K562 (cell line): ENCODE data around the gene CTCF. TPM values are rescaled to one million over a fixed set of nuclear protein-coding genes. Genes with fewer than 3 reads are reported as not detected.
A peak's percentile ranks its signal among the peaks of the same experiment; 100 is the strongest.

Experiments
- CREB1 ChIP-seq, 2 experiments: sonication (generic) in 1 of 2; formaldehyde crosslinking in 1 of 2; IDR thresholded peaks; 2 replicates each; pipeline versions ENCODE4 v1.6.1 to v1.8.0; 2012 to 2022; ENCODE audit warnings: inconsistent platforms in 1 of 2, mild to moderate bottlenecking in 1 of 2, missing genetic modification reagents in 1 of 2, moderate library complexity in 1 of 2
- CREM ChIP-seq: IDR thresholded peaks from 2 replicates; pipeline ENCODE4 v1.6.1; 2014; ENCODE audit warnings: antibody characterized with exemption, low read depth
- ELF4 ChIP-seq: fragments of 450-650 bp; formaldehyde crosslinking; IDR thresholded peaks from 2 replicates; pipeline ENCODE4 v1.4.0; 2022; ENCODE audit warnings: missing genetic modification characterization
- ETS2 ChIP-seq: IDR thresholded peaks from 2 replicates; pipeline ENCODE4 v1.6.1; 2016; ENCODE audit warnings: borderline replicate concordance, missing genetic modification characterization, mild to moderate bottlenecking, moderate library complexity, missing compliant biosample characterization; ENCODE audit not compliant: poor library complexity, severe bottlenecking
- HDAC1 ChIP-seq, 2 experiments: fragments of 450-650 bp; IDR thresholded peaks; 2 replicates each; pipeline ENCODE4 v1.6.1; 2016 to 2017; ENCODE audit warnings: inconsistent platforms in 1 of 2, mild to moderate bottlenecking in 1 of 2, moderate library complexity in 1 of 2
- HDAC2 ChIP-seq: fragments of 450-650 bp; IDR thresholded peaks from 2 replicates; pipeline ENCODE4 v1.6.1; 2016; ENCODE audit warnings: mild to moderate bottlenecking
- LCOR ChIP-seq: sonication (generic); formaldehyde crosslinking; IDR thresholded peaks from 2 replicates; pipeline ENCODE4 v1.8.0; 2022; ENCODE audit warnings: mild to moderate bottlenecking, missing genetic modification reagents
- MAFG ChIP-seq: fragments of 450-650 bp; conservative IDR thresholded peaks from 2 replicates; pipeline ENCODE4 v1.6.1; 2016; ENCODE audit warnings: missing genetic modification characterization, missing compliant biosample characterization
- NKRF ChIP-seq: fragments of 450-650 bp; IDR thresholded peaks from 2 replicates; pipeline ENCODE4 v1.6.1; 2016; ENCODE audit warnings: borderline replicate concordance
- RCOR1 ChIP-seq, 2 experiments: IDR thresholded peaks; 2 replicates each; pipeline ENCODE4 v1.6.1; 2012; ENCODE audit warnings: low read depth in 2 of 2, low read length in 2 of 2, borderline replicate concordance in 1 of 2, improper control_type of control experiment in 1 of 2
- SETDB1 ChIP-seq: IDR thresholded peaks from one replicate; pipeline ENCODE4 v1.6.1; 2012; ENCODE audit warnings: low read length, control low read depth, inconsistent platforms
- TBL1XR1 ChIP-seq, 2 experiments: IDR thresholded peaks; 2 replicates each; pipeline ENCODE4 v1.6.1; 2012; ENCODE audit warnings: improper control_type of control experiment in 2 of 2, low read length in 2 of 2, mild to moderate bottlenecking in 1 of 2
- TFAP4 ChIP-seq: sonication (generic); formaldehyde crosslinking; IDR thresholded peaks from 2 replicates; pipeline ENCODE4 v1.8.0; 2022; ENCODE audit warnings: missing genetic modification reagents, mild to moderate bottlenecking, moderate library complexity, borderline replicate concordance
- VEZF1 ChIP-seq: fragments of 200-800 bp; sonication (Bioruptor generic); IDR thresholded peaks from 2 replicates; pipeline ENCODE4 v1.6.1; 2017; ENCODE audit warnings: missing genetic modification characterization, missing compliant biosample characterization
- ZNF274 ChIP-seq: IDR thresholded peaks from 2 replicates; pipeline ENCODE4 v1.6.1; 2011; ENCODE audit warnings: low read depth, mild to moderate bottlenecking, low read length, moderate library complexity, borderline replicate concordance
- ZNF778 ChIP-seq: fragments of 450-650 bp; formaldehyde crosslinking; IDR thresholded peaks from 2 replicates; pipeline ENCODE4 v1.4.0; 2020; ENCODE audit warnings: mild to moderate bottlenecking, moderate library complexity
- polyA plus RNA-seq, 8 experiments: library from polyadenylated mRNA; depleted of rRNA in 4 of 8; stranded (reverse) in 5 of 8; unstranded in 3 of 8; fragments of >200 nt; fragmentation: Nextera tagmentation in 2 of 8; fragmentation: Illumina TruSeq in 1 of 8; extraction: Ambion mirVana in 2 of 8; extraction: Trizol in 1 of 8; gene quantifications; 2 replicates each; pipeline versions ENCODE4 v1.2.1 to v1.2.3, GENCODE V29; 2011 to 2014; ENCODE audit warnings: inconsistent platforms in 1 of 8, missing spikeins in 1 of 8
- total RNA-seq, 7 experiments: library from RNA; depleted of rRNA in 6 of 7; stranded (reverse); fragments of >200 nt in 6 of 7; fragmentation: Illumina TruSeq in 2 of 7; extraction: Trizol in 2 of 7; gene quantifications; 2 replicates each; pipeline versions ENCODE4 v1.2.1 to v1.2.3, GENCODE V29; 2011 to 2021; ENCODE audit warnings: low replicate concordance in 1 of 7
- TF ChIP-seq, protein P1 (sequence below): sonication (generic); formaldehyde crosslinking; IDR thresholded peaks from 2 replicates; pipeline ENCODE4 v1.8.0; 2023; ENCODE audit warnings: mild to moderate bottlenecking, missing genetic modification reagents
- TF ChIP-seq, protein P2 (sequence below): fragments of 450-650 bp; IDR thresholded peaks from 2 replicates; pipeline ENCODE4 v1.6.1; 2016
- TF ChIP-seq, protein P3 (sequence below): fragments of 450-650 bp; formaldehyde crosslinking; IDR thresholded peaks from 2 replicates; pipeline ENCODE4 v1.4.0; 2022; ENCODE audit warnings: missing genetic modification characterization

Gene CTCF
- total and polyA plus RNA-seq, 9 of the 15 experiments (the other 6 are each of a cell fraction or from before 2014, with no cell fraction given): 7.8 to 49.2 (median 33.9) TPM

DNA sequence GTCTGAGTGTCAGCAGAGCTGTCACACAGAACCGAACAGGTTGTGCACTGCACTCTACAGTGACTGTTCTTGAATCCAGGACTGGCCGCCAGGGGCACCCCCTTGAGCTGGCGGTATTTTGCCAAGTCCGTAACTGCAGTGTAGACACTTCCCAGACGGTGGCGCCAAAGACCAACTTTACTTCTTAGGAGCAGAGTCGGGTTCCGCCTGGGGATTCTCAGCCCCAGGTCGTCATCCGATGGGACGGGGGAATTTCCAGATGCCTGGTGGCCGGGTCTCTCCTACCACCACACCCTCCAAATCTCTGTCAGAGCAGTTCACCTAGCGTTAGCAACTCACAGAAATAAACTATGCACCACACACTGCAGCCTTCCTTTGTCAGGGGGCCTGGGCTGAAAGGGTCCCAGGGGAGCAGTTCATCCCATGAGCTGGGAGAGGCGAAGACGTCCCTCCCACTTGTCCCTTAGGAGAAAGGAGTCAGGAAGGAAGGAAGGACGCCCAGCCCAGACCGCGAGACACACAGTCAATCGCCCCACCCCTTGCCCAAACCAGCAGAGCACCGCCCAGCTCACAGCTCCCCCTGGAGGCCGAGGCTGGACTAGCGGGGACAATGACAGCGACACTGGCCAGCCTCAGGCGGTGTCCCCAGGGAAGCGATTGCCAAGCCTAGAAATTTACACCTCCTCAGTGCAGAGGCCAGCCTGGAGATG, 41.1 kb upstream of the CTCF start (continued):
- TF ChIP-seq TFAP4 (CRISPR knock-in tag) (peak; percentile 78), NKRF (peak; percentile 81), SETDB1 (no peak), ZNF778 (no peak), MAFG (tag) (no peak; the same call in 1 of the 2 replicates), ETS2 (tag) (no peak), CREM (peak; percentile 76), LCOR (CRISPR knock-in tag) (peak; percentile 86), ZNF274 (no peak), VEZF1 (CRISPR knock-in tag) (peak; percentile 71), HDAC2 (peak; percentile 90), ELF4 (CRISPR knock-in tag) (peak; percentile 63; the same call in 1 of the 2 replicates), RCOR1 (IDR thresholded peaks at IDR 0.05; ENCODE audit: borderline replicate concordance in 1 of 2, low read depth in 2 of 2, low read length in 2 of 2) (peak in 1 of 2 experiments; percentile 78; a peak in 2 of 4 replicates), HDAC1 (IDR thresholded peaks at IDR 0.05) (peak in 1 of 2 experiments; percentile 73; a peak in 2 of 4 replicates), TBL1XR1 (IDR thresholded peaks at IDR 0.05; ENCODE audit: low read length in 2 of 2) (peak; percentile 66 to 72; a peak in 1 of 4 replicates), CREB1 (IDR thresholded peaks at IDR 0.05) (no peak), CREB1 (CRISPR knock-in tag; IDR thresholded peaks at IDR 0.05) (peak; percentile 48; the same call in 1 of the 2 replicates)
- TF ChIP-seq, protein P1, sequence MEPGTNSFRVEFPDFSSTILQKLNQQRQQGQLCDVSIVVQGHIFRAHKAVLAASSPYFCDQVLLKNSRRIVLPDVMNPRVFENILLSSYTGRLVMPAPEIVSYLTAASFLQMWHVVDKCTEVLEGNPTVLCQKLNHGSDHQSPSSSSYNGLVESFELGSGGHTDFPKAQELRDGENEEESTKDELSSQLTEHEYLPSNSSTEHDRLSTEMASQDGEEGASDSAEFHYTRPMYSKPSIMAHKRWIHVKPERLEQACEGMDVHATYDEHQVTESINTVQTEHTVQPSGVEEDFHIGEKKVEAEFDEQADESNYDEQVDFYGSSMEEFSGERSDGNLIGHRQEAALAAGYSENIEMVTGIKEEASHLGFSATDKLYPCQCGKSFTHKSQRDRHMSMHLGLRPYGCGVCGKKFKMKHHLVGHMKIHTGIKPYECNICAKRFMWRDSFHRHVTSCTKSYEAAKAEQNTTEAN (CRISPR knock-in tag): no peak
- TF ChIP-seq, protein P2, sequence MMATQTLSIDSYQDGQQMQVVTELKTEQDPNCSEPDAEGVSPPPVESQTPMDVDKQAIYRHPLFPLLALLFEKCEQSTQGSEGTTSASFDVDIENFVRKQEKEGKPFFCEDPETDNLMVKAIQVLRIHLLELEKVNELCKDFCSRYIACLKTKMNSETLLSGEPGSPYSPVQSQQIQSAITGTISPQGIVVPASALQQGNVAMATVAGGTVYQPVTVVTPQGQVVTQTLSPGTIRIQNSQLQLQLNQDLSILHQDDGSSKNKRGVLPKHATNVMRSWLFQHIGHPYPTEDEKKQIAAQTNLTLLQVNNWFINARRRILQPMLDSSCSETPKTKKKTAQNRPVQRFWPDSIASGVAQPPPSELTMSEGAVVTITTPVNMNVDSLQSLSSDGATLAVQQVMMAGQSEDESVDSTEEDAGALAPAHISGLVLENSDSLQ: peak; percentile 52
- TF ChIP-seq, protein P3, sequence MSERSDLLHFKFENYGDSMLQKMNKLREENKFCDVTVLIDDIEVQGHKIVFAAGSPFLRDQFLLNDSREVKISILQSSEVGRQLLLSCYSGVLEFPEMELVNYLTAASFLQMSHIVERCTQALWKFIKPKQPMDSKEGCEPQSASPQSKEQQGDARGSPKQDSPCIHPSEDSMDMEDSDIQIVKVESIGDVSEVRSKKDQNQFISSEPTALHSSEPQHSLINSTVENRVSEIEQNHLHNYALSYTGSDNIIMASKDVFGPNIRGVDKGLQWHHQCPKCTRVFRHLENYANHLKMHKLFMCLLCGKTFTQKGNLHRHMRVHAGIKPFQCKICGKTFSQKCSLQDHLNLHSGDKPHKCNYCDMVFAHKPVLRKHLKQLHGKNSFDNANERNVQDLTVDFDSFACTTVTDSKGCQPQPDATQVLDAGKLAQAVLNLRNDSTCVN (CRISPR knock-in tag): no peak
